Mononuclear cell (primary cell): Measurements from ENCODE around the gene NXPH1. TPM values are rescaled to one million over a fixed set of nuclear protein-coding genes. Genes with fewer than 3 reads are reported as not detected.

Source experiments
- total RNA-seq: library from RNA; depleted of rRNA; stranded (reverse); fragments of >200 nt; gene quantifications from one replicate; pipeline ENCODE4 v1.2.3, GENCODE V29; 2012

NXPH1 gene
- total RNA-seq, 1 donor, result not detected

Other genes starting within 250 kb of the NXPH1 start
- 5.1 TPM for gene ICA1, start 171.4 kb upstream of the NXPH1 start, total RNA-seq